T-helper 17 cell (primary cell): Measurements from ENCODE around the gene PEX5. TPM values are rescaled to one million over a fixed set of nuclear protein-coding genes. Genes with fewer than 3 reads are reported as not detected.
A peak's percentile ranks its signal among the peaks of the same experiment; 100 is the strongest.

Source experiments
- ATAC-seq: fragments of 150-1000 bp; cut with Tn5 transposase; 2 replicates; pipeline ENCODE4 v1.10.0; 2021; ENCODE audit warnings: mild to moderate bottlenecking, moderate library complexity
- DNase-seq, 3 donors: peaks; one replicate each; pipeline versions ENCODE4 v3.0.0 to v3.0.0-alpha.2; 2020 to 2021
- H3K9me3 ChIP-seq: one replicate; pipeline ENCODE4 v1.7.0; 2013; ENCODE audit warnings: low read length, mild to moderate bottlenecking; ENCODE audit not compliant: control insufficient read depth, poor library complexity, severe bottlenecking
- H3K27ac Mint-ChIP-seq: one replicate; pipeline ENCODE4 v1.8.0; 2022; ENCODE audit warnings: mild to moderate bottlenecking, moderate library complexity, mixed read lengths
- H3K27me3 Mint-ChIP-seq: one replicate; pipeline ENCODE4 v1.8.0; 2022; ENCODE audit warnings: mixed read lengths
- H3K36me3 Mint-ChIP-seq: one replicate; pipeline ENCODE4 v1.8.0; 2022; ENCODE audit warnings: low read depth, mixed read lengths
- H3K4me1 Mint-ChIP-seq: one replicate; pipeline ENCODE4 v1.8.0; 2022; ENCODE audit warnings: mild to moderate bottlenecking, mixed read lengths
- H3K4me3 Mint-ChIP-seq: one replicate; pipeline ENCODE4 v1.8.0; 2022; ENCODE audit warnings: mild to moderate bottlenecking, moderate library complexity, mixed read lengths
- total RNA-seq, 4 donors: library from RNA in 2 of 4; stranded (reverse) in 2 of 4; gene quantifications; one replicate each; pipeline ENCODE4 v1.2.3 and lab custom pipeline; 2022 to 2026

The PEX5 gene
- total RNA-seq, 2 donors from 2014 or later, result 13.1 to 14.6 TPM

GRCh38 chr12:7152818-7153217 lies 36.7 kb upstream of the PEX5 start:
- DNase-seq (no peak), ATAC-seq (no peak)
- Mint-ChIP-seq H3K4me3 (no peak overlapping the region), H3K36me3 (peaks cover 14% of the 10 kb centered on the region), H3K4me1 (no peaks in the 10 kb centered on the region), H3K27ac (no peak overlapping the region), H3K27me3 (no peaks in the 10 kb centered on the region)
- no peaks in the 10 kb centered on the region for H3K9me3 ChIP-seq

GRCh38 chr12:7154042-7154441 lies 35.4 kb upstream of the PEX5 start:
- DNase-seq (no peak), ATAC-seq (no peak)
- no peak overlapping the region for H3K4me3 Mint-ChIP-seq
- H3K9me3 ChIP-seq, result no peaks in the 10 kb centered on the region
- H3K27ac Mint-ChIP-seq, result no peak overlapping the region
- no peaks in the 10 kb centered on the region for H3K27me3 Mint-ChIP-seq
- H3K36me3 Mint-ChIP-seq, result peaks cover 13% of the 10 kb centered on the region
- H3K4me1 Mint-ChIP-seq, result peaks cover 2% of the 10 kb centered on the region

GRCh38 chr12:7154901-7155470 lies 34.5 kb upstream of the PEX5 start:
- no peak overlapping the region for H3K27ac Mint-ChIP-seq
- no peaks in the 10 kb centered on the region for H3K27me3 Mint-ChIP-seq
- H3K36me3 Mint-ChIP-seq, result peaks cover 10% of the 10 kb centered on the region

GRCh38 chr12:7155471-7156034 lies 33.9 kb upstream of the PEX5 start:
- peaks cover 3% of the 10 kb centered on the region for H3K4me1 Mint-ChIP-seq
- DNase-seq (no peak), ATAC-seq (no peak)
- no peak overlapping the region for H3K4me3 Mint-ChIP-seq
- no peaks in the 10 kb centered on the region for H3K9me3 ChIP-seq
- H3K27ac Mint-ChIP-seq, result no peak overlapping the region
- peaks cover 9% of the 10 kb centered on the region for H3K36me3 Mint-ChIP-seq
- H3K27me3 Mint-ChIP-seq, result no peaks in the 10 kb centered on the region

More at GRCh38 chr12:7154901-7155470, 34.5 kb upstream of the PEX5 start:
- Mint-ChIP-seq H3K4me1 (peaks cover 2% of the 10 kb centered on the region), H3K4me3 (no peak overlapping the region)
- no peak for DNase-seq
- ATAC-seq, result no peak
- no peaks in the 10 kb centered on the region for H3K9me3 ChIP-seq

- ATAC-seq (no peak), DNase-seq (no peak)
- no peak overlapping the region for H3K27ac Mint-ChIP-seq
- H3K36me3 Mint-ChIP-seq, result peaks cover 9% of the 10 kb centered on the region
- H3K4me3 Mint-ChIP-seq, result no peak overlapping the region
- peaks cover 4% of the 10 kb centered on the region for H3K4me1 Mint-ChIP-seq
- no peaks in the 10 kb centered on the region for H3K9me3 ChIP-seq
- no peaks in the 10 kb centered on the region for H3K27me3 Mint-ChIP-seq
These were observed 33.0 kb upstream of the PEX5 start for GRCh38 chr12:7156259-7157197.

GRCh38 chr12:7157391-7157790 lies 32.1 kb upstream of the PEX5 start:
- Mint-ChIP-seq H3K4me1 (peaks cover 7% of the 10 kb centered on the region), H3K4me3 (no peak overlapping the region), H3K27ac (no peak overlapping the region), H3K27me3 (peaks cover 7% of the 10 kb centered on the region), H3K36me3 (peaks cover 9% of the 10 kb centered on the region)
- H3K9me3 ChIP-seq, result no peaks in the 10 kb centered on the region
- DNase-seq (no peak), ATAC-seq (no peak)

GRCh38 chr12:7158781-7159609 lies 30.5 kb upstream of the PEX5 start:
- H3K36me3 Mint-ChIP-seq, result peaks cover 9% of the 10 kb centered on the region
- H3K4me3 Mint-ChIP-seq, result no peak overlapping the region
- DNase-seq (no peak), ATAC-seq (no peak)
- H3K27ac Mint-ChIP-seq, result no peak overlapping the region
- no peaks in the 10 kb centered on the region for H3K9me3 ChIP-seq
- H3K4me1 Mint-ChIP-seq, result peaks cover 12% of the 10 kb centered on the region
- H3K27me3 Mint-ChIP-seq, result peaks cover 20% of the 10 kb centered on the region

GRCh38 chr12:7160183-7160582 lies 29.3 kb upstream of the PEX5 start:
- DNase-seq (no peak), ATAC-seq (no peak)
- peaks cover 12% of the 10 kb centered on the region for H3K4me1 Mint-ChIP-seq
- H3K9me3 ChIP-seq, result no peaks in the 10 kb centered on the region
- H3K27ac Mint-ChIP-seq, result no peak overlapping the region
- H3K27me3 Mint-ChIP-seq, result peaks cover 24% of the 10 kb centered on the region
- no peak overlapping the region for H3K4me3 Mint-ChIP-seq
- peaks cover 3% of the 10 kb centered on the region for H3K36me3 Mint-ChIP-seq

- ATAC-seq (no peak), DNase-seq (no peak)
- H3K27me3 Mint-ChIP-seq, result peaks cover 36% of the 10 kb centered on the region
- H3K36me3 Mint-ChIP-seq, result peaks cover 3% of the 10 kb centered on the region
- H3K9me3 ChIP-seq, result no peaks in the 10 kb centered on the region
- peaks cover 12% of the 10 kb centered on the region for H3K4me1 Mint-ChIP-seq
- H3K27ac Mint-ChIP-seq, result peak overlapping the region; percentile 29
- H3K4me3 Mint-ChIP-seq, result no peak overlapping the region
These were observed 28.2 kb upstream of the PEX5 start for GRCh38 chr12:7161327-7161726.

- peaks cover 12% of the 10 kb centered on the region for H3K4me1 Mint-ChIP-seq
- no peak overlapping the region for H3K4me3 Mint-ChIP-seq
- no peaks in the 10 kb centered on the region for H3K9me3 ChIP-seq
- no peak for ATAC-seq
- peaks cover 3% of the 10 kb centered on the region for H3K36me3 Mint-ChIP-seq
- no peak for DNase-seq
- peaks cover 40% of the 10 kb centered on the region for H3K27me3 Mint-ChIP-seq
- peak overlapping the region; percentile 29 for H3K27ac Mint-ChIP-seq
These were observed 27.7 kb upstream of the PEX5 start for GRCh38 chr12:7161811-7162210.

GRCh38 chr12:7162691-7163114 lies 26.8 kb upstream of the PEX5 start:
- no peak for DNase-seq
- Mint-ChIP-seq H3K36me3 (peaks cover 3% of the 10 kb centered on the region), H3K4me1 (peaks cover 12% of the 10 kb centered on the region), H3K27me3 (peaks cover 41% of the 10 kb centered on the region), H3K27ac (no peak overlapping the region), H3K4me3 (peak overlapping the region; percentile 76)
- no peaks in the 10 kb centered on the region for H3K9me3 ChIP-seq
- ATAC-seq, result peak; percentile 55

GRCh38 chr12:7169951-7170350 lies 19.5 kb upstream of the PEX5 start:
- H3K9me3 ChIP-seq, result peaks cover 4% of the 10 kb centered on the region
- H3K4me1 Mint-ChIP-seq, result no peaks in the 10 kb centered on the region
- DNase-seq, result no peak
- H3K36me3 Mint-ChIP-seq, result peaks cover 3% of the 10 kb centered on the region
- H3K27ac Mint-ChIP-seq, result no peak overlapping the region
- no peak for ATAC-seq
- peaks cover 20% of the 10 kb centered on the region for H3K27me3 Mint-ChIP-seq
- H3K4me3 Mint-ChIP-seq, result no peak overlapping the region

- no peak overlapping the region for H3K4me3 Mint-ChIP-seq
- peaks cover 13% of the 10 kb centered on the region for H3K27me3 Mint-ChIP-seq
- H3K9me3 ChIP-seq, result peaks cover 4% of the 10 kb centered on the region
- no peaks in the 10 kb centered on the region for H3K4me1 Mint-ChIP-seq
- H3K36me3 Mint-ChIP-seq, result peaks cover 3% of the 10 kb centered on the region
- ATAC-seq, result no peak
- H3K27ac Mint-ChIP-seq, result no peak overlapping the region
- no peak for DNase-seq
These were observed 17.6 kb upstream of the PEX5 start for GRCh38 chr12:7171854-7172253.
